HG03045 (cell line): ENCODE results near the gene ZNF358.

ENCODE experiments used
- ATAC-seq: cut with Tn5 transposase; IDR thresholded peaks from one replicate; pipeline ENCODE4 v1.9.1; 2021; ENCODE audit warnings: mild to moderate bottlenecking, moderate library complexity; ENCODE audit not compliant: unreplicated experiment

The ZNF358 gene

GRCh38 chr19:7554990-7555864, 39.3 kb downstream of the ZNF358 start:
- ATAC-seq, result no peak

GRCh38 chr19:7556696-7557315, 40.9 kb downstream of the ZNF358 start:
- no peak for ATAC-seq

GRCh38 chr19:7558667-7559066, 42.8 kb downstream of the ZNF358 start:
- no peak for ATAC-seq

- ATAC-seq, result no peak
These were observed 43.2 kb downstream of the ZNF358 start for GRCh38 chr19:7559102-7559501.

- no peak for ATAC-seq
These were observed 44.4 kb downstream of the ZNF358 start for GRCh38 chr19:7560255-7560654.

- no peak for ATAC-seq
These were observed 45.4 kb downstream of the ZNF358 start for GRCh38 chr19:7561325-7561724.

- ATAC-seq, result no peak
These were observed 46.9 kb downstream of the ZNF358 start for GRCh38 chr19:7562646-7563393.

GRCh38 chr19:7564866-7565265, 49.0 kb downstream of the ZNF358 start:
- no peak for ATAC-seq

GRCh38 chr19:7565332-7565731, 49.4 kb downstream of the ZNF358 start:
- no peak for ATAC-seq
